Retinal pigment epithelial cell (primary cell): ENCODE results near the gene CHTF18.

ENCODE experiments used
- DNase-seq: peaks from one replicate; pipeline ENCODE4 v3.0.0-alpha.2; 2010; ENCODE audit warnings: low read depth
- H3K4me3 ChIP-seq: 2 replicates; pipeline ENCODE4 v1.5.1; 2011; ENCODE audit warnings: mild to moderate bottlenecking, low read length, control low read depth, moderate library complexity
- TF ChIP-seq, protein P1 (sequence below): conservative IDR thresholded peaks from 2 replicates; pipeline ENCODE4 v1.5.1; 2011; ENCODE audit warnings: low read depth, low read length, control low read depth, inconsistent platforms

Gene CHTF18

DNA sequence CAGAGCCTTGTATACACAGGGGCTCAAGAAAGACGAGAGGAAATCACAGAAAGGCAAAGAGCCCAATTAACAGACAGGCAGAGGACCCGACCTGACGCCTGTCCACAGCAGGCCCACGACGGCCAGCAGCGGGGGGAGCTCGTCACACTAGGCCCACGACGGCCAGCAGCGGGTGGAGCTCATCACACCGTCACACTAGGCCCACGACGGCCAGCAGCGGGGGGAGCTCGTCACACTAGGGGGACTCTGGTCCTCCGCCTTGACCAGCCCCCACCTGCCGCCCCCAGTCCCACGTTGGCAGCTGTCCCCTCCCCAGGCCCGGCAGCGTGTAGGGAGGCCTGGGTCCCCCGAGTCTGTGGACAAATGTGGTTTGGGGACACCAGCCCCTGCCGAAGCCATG, 35.8 kb downstream of the CHTF18 start:
- no peak overlapping the region for H3K4me3 ChIP-seq
- TF ChIP-seq, protein P1, sequence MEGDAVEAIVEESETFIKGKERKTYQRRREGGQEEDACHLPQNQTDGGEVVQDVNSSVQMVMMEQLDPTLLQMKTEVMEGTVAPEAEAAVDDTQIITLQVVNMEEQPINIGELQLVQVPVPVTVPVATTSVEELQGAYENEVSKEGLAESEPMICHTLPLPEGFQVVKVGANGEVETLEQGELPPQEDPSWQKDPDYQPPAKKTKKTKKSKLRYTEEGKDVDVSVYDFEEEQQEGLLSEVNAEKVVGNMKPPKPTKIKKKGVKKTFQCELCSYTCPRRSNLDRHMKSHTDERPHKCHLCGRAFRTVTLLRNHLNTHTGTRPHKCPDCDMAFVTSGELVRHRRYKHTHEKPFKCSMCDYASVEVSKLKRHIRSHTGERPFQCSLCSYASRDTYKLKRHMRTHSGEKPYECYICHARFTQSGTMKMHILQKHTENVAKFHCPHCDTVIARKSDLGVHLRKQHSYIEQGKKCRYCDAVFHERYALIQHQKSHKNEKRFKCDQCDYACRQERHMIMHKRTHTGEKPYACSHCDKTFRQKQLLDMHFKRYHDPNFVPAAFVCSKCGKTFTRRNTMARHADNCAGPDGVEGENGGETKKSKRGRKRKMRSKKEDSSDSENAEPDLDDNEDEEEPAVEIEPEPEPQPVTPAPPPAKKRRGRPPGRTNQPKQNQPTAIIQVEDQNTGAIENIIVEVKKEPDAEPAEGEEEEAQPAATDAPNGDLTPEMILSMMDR = no peak
- DNase-seq = no peak

DNA sequence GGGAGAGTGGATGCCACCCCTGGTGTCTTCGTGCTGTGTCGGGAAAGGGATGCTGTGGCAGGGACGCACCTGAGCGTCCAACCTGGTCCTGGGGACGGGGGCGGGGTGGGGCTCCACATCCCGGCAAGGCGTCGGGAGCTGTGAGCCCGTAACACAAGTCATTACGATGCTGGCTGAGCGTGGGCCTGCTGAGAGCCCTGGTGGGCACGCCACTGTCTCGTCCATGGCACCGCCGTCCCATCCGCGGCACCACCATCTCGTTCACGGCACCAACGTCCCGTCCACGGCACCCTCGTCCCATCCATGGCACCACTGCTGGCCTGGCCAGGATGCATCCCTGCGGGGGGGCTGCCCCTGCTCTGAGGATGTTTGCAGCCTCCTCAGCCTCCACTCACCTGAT, 36.2 kb downstream of the CHTF18 start:
- H3K4me3 ChIP-seq = no peak overlapping the region
- TF ChIP-seq, protein P1 = no peak
- no peak for DNase-seq

DNA sequence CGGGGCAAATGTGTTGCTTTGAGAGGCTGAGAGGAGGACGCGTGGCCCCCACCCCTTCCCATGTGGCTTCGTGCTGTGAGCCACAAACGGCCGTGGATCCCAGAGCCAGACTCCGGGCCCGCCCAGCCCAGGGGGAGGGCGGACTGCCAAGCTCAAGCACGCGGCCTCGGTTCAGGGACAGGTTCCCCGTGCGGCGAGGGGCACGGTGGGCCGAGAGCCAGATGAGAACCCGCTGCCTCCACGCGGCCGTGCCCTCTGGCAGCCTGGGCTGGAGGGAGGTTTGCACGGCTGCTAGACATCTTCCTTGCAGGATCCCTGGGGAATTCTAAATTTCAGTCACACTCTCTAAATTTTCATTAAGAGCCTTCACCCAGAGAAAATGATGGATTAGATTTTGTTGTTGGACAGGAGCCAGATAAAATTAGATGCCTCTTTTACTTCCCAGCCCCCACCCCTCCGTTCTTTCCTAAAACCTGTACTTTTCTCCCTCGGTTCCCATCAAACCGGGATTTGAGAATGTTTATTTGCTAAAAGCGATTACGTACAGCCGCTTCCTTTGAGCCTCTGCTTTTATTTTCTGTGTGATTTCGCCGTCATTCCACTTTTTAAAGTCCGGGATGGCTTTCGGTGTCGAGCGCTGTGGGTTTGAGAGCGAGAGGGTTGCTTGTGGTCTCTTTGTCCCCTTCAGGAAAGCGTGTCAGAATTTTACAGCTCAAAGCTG, 37.1 kb downstream of the CHTF18 start:
- H3K4me3 ChIP-seq = no peak overlapping the region
- peak; percentile 9 for DNase-seq
- TF ChIP-seq, protein P1 = no peak

DNA sequence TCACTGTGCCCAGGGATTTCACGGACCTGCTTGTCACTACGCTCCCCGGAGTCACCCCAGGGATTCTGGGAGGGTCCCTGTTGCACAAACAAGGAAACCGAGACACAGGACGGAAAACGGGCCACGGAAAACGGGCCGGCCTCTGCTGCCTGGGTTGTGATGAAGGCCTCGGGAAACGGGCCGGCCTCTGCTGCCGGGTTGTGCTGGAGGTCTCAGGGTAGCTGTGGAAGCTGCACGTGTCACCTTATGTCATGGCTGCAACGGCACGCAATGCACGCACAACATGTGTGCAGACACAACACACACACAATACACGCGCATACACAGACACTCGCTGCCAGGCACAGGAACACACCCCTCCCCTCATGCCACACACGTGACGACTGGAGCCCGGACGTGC, 39.1 kb downstream of the CHTF18 start:
- TF ChIP-seq, protein P1 = no peak
- DNase-seq = no peak
- H3K4me3 ChIP-seq = no peak overlapping the region

DNA sequence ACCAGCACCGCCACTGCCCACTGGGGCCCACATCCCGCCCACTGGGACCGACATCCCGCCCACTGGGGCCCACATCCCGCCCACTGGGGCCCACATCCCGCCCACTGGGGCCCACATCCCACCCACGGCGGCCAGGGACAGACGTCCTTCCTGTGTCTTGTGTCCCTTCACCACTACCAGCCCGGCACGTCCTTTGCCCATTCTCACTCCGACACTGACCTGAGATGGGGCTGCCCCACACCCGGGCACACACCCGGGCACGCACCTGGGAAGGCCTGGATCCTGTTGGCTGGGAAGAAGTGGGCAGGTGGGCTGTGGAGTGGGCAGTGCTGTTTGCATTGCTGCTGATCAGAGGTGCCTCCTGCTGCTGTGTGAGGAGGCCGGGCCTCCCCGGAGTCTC, 40.5 kb downstream of the CHTF18 start:
- TF ChIP-seq, protein P1 = no peak
- DNase-seq = no peak
- no peak overlapping the region for H3K4me3 ChIP-seq

DNA sequence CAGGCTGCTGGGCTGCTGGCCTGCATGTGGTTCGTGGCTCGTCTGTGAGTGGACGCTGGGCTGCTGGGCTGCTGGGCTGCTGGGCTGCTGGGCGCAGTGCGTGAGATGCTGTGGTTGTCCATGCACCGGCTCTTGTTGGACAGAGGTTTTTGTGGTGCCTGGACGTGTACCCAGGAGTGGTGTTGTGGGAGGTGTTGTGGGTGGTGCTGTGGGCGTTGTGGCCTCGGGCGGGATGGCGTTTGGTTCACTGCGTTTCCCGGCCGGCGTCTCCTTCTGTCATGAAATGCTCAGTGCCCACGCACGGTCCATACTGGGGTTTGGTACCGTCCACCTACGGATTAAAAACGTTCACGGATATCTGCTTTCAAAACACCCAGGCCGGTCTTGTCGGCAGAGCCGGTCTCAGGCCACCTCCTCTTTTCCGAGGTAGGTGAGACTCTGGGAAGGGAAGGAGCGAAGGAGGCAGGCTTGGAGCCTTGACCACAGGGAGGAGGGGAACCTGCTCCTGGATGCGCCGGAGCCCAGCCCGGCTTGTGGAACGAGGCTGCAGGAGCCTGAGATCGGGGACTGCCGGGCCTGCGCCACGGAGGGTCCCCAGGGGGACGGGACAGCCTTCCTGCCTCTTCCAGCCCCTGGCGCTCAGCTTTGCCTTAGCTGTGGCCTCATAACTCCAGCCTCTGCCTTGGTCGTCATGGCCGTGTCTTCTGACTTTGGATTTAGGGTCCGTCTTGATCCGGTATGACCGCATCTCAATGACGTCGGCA, 41.9 kb downstream of the CHTF18 start:
- H3K4me3 ChIP-seq = no peak overlapping the region
- no peak for DNase-seq
- TF ChIP-seq, protein P1 = no peak

DNA sequence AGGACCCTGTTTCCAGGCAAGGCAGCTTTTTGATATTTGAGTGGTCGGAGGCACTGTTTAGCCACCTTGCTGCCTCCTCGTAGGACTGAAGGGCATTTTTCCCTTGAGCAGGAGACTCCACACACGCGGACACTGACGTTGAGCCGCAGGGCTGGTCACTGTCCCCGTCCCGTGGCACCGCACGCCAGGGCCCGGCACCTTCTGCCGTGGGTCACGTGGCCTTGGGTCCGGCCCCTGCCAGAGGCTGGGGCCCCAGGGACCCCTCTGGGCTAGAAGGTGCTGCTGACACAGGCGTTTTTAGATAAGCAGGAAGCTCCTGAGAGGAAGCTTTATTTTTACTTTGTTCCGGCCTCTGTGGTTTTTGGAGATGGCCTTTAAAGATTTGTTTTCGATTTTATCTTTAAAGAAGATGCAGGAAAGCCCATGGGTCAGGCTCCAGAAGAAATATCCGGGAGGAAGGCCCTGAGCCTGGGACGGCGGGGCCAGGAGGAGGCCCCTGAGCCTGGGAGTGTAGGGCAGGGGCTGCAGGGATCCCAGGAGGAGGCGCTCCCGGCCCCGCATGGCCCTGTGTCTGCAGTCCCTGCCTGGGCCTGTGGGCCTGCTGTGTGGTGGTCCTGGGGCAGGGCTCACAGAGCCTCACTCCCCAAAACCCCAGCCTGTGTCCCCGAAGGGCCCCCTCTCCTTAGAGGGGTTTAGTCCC, 42.6 kb downstream of the CHTF18 start:
- TF ChIP-seq, protein P1 = no peak
- no peak overlapping the region for H3K4me3 ChIP-seq
- no peak for DNase-seq
